Aorta (tissue), 5 donors: ENCODE data around the gene LYPLAL1. TPM values are rescaled to one million over a fixed set of nuclear protein-coding genes. Genes with fewer than 3 reads are reported as not detected.

Source experiments
- ATAC-seq: fragments of 200-7000 bp; cut with Tn5 transposase; one replicate; pipeline ENCODE4 v1.9.1; 2022; ENCODE audit warnings: moderate library complexity; ENCODE audit not compliant: low FRiP score
- DNase-seq, 2 donors: peaks; one replicate each; pipeline ENCODE4 v3.0.0-alpha.2; 2020
- H3K27ac ChIP-seq, 2 donors: one replicate each; pipeline ENCODE4 v1.5.1; 2013; ENCODE audit warnings: low read length in 2 of 2, mild to moderate bottlenecking in 2 of 2, moderate library complexity in 2 of 2, control low read depth in 1 of 2, inconsistent platforms in 1 of 2, low read depth in 1 of 2
- H3K27me3 ChIP-seq, 2 donors: one replicate each; pipeline ENCODE4 v1.6.1; 2013; ENCODE audit warnings: control low read depth in 1 of 2, low read length in 1 of 2, mild to moderate bottlenecking in 1 of 2, moderate library complexity in 1 of 2; ENCODE audit not compliant: insufficient read depth in 2 of 2, control insufficient read depth in 1 of 2
- H3K36me3 ChIP-seq, 2 donors: one replicate each; pipeline ENCODE4 v1.6.1; 2013; ENCODE audit warnings: control low read depth in 1 of 2, low read length in 1 of 2, mild to moderate bottlenecking in 1 of 2; ENCODE audit not compliant: insufficient read depth in 2 of 2, control insufficient read depth in 1 of 2
- H3K4me1 ChIP-seq, 2 donors: one replicate each; pipeline ENCODE4 v1.6.1; 2013; ENCODE audit warnings: low read length in 2 of 2, control low read depth in 1 of 2, mild to moderate bottlenecking in 1 of 2, moderate library complexity in 1 of 2; ENCODE audit not compliant: insufficient read depth in 2 of 2, control insufficient read depth in 1 of 2
- H3K4me3 ChIP-seq, 2 donors: one replicate each; pipeline ENCODE4 v1.5.1; 2013; ENCODE audit warnings: low read length in 2 of 2, control low read depth in 1 of 2, mild to moderate bottlenecking in 1 of 2
- H3K9me3 ChIP-seq: one replicate; pipeline ENCODE4 v1.6.1; 2013; ENCODE audit warnings: mild to moderate bottlenecking, low read length; ENCODE audit not compliant: control insufficient read depth
- WGBS, 2 donors: extraction: QIAGEN DNeasy Blood & Tissue Kit; methylation state at CpG; one replicate each; pipeline ENCODE4 v1.1.7; 2013; 5-methylcytosine and 5-hydroxymethylcytosine counted together
- intact Hi-C, 2 donors: fragments of 100-400 bp; cut with DNase I; formaldehyde crosslinking; loops; one replicate each; pipeline versions ENCODE4 v1.14.2 to v1.15.0; 2022
- polyA plus RNA-seq, 2 donors: library from polyadenylated mRNA; stranded (reverse); fragments of 200-250 nt; gene quantifications; one replicate each; pipeline ENCODE4 v1.2.3, GENCODE V29; 2013
- total RNA-seq, 2 donors: library from RNA; stranded (reverse); fragmentation: NEBNext Ultra II Directional; extraction: Animal tissue kit (Norgen Biotek cat#: 25700); gene quantifications; one replicate each; pipeline ENCODE4 v1.2.1, GENCODE V29; 2021
- donor health status: healthy with polysubstance abuse.
- donor health status: Bipolar disorder and iron deficiency.
- donor health status: DM: no; HTN: no; CAD: no.
- donor health status: DM: no; HTN: no; CAD: no.
- donor health status: DM: yes; HTN: yes; CAD: no.

The LYPLAL1 gene
- total and polyA plus RNA-seq, 4 donors: 14.9 to 47.0 (median 25.6) TPM

GRCh38 chr1:219140303-219140877 is 33.3 kb upstream of the LYPLAL1 start:
- H3K9me3 ChIP-seq: no peaks in the 10 kb centered on the region
- H3K27me3 ChIP-seq: no peaks in the 10 kb centered on the region
- no peaks in the 10 kb centered on the region for H3K4me1 ChIP-seq
- intact Hi-C loops: no loop called here
- no peak overlapping the region for H3K27ac ChIP-seq
- no peaks in the 10 kb centered on the region for H3K36me3 ChIP-seq
- WGBS, 2 donors: 47 to 48% methylated on average over 2 of the region's 2 CpGs
- no peak for DNase-seq
- no peak overlapping the region for H3K4me3 ChIP-seq
- no peak for ATAC-seq

GRCh38 chr1:219143735-219144134 is 29.9 kb upstream of the LYPLAL1 start:
- H3K4me3 ChIP-seq: no peak overlapping the region
- ATAC-seq (no peak), DNase-seq (no peak)
- WGBS, 2 donors: 49 to 51% methylated on average over 1 of the region's 1 CpG
- H3K36me3 ChIP-seq: no peaks in the 10 kb centered on the region
- H3K27ac ChIP-seq: no peak overlapping the region
- H3K4me1 ChIP-seq: no peaks in the 10 kb centered on the region
- H3K9me3 ChIP-seq: no peaks in the 10 kb centered on the region
- no peaks in the 10 kb centered on the region for H3K27me3 ChIP-seq
- intact Hi-C loops: no loop called here

- 75 to 92% methylated on average over 2 of the region's 2 CpGs for WGBS, 2 donors
- no peaks in the 10 kb centered on the region for H3K36me3 ChIP-seq
- no peak overlapping the region for H3K27ac ChIP-seq
- no peak overlapping the region for H3K4me3 ChIP-seq
- H3K9me3 ChIP-seq: no peaks in the 10 kb centered on the region
- intact Hi-C loops: no loop called here
- no peaks in the 10 kb centered on the region for H3K4me1 ChIP-seq
- H3K27me3 ChIP-seq: no peaks in the 10 kb centered on the region
- DNase-seq: no peak
- ATAC-seq: no peak
Measured at GRCh38 chr1:219144658-219145315, 28.9 kb upstream of the LYPLAL1 start.

GRCh38 chr1:219147571-219148019 is 26.1 kb upstream of the LYPLAL1 start:
- ATAC-seq: no peak
- H3K27ac ChIP-seq: no peak overlapping the region
- intact Hi-C loops: no loop called here

GRCh38 chr1:219149009-219149577 is 24.6 kb upstream of the LYPLAL1 start:
- Histone ChIP-seq H3K27me3 (no peaks in the 10 kb centered on the region), H3K27ac (no peak overlapping the region)
- intact Hi-C loops: no loop called here

More at GRCh38 chr1:219147571-219148019, 26.1 kb upstream of the LYPLAL1 start:
- H3K36me3 ChIP-seq: no peaks in the 10 kb centered on the region
- no peaks in the 10 kb centered on the region for H3K9me3 ChIP-seq
- no peak overlapping the region for H3K4me3 ChIP-seq
- WGBS, 2 donors: 95 to 97% methylated on average over 1 of the region's 1 CpG
- DNase-seq: no peak
- H3K27me3 ChIP-seq: no peaks in the 10 kb centered on the region
- H3K4me1 ChIP-seq: no peaks in the 10 kb centered on the region

GRCh38 chr1:219149953-219150352 is 23.7 kb upstream of the LYPLAL1 start:
- ATAC-seq (no peak), DNase-seq (no peak)
- H3K27me3 ChIP-seq: no peaks in the 10 kb centered on the region
- no peak overlapping the region for H3K27ac ChIP-seq
- intact Hi-C loops: no loop called here
- H3K36me3 ChIP-seq: no peaks in the 10 kb centered on the region
- H3K4me3 ChIP-seq: no peak overlapping the region
- H3K9me3 ChIP-seq: no peaks in the 10 kb centered on the region
- H3K4me1 ChIP-seq: no peaks in the 10 kb centered on the region
- 33 to 43% methylated on average over 3 of the region's 3 CpGs for WGBS, 2 donors

More at GRCh38 chr1:219149009-219149577, 24.6 kb upstream of the LYPLAL1 start:
- H3K36me3 ChIP-seq: no peaks in the 10 kb centered on the region
- no peak overlapping the region for H3K4me3 ChIP-seq
- DNase-seq (no peak), ATAC-seq (no peak)
- H3K4me1 ChIP-seq: no peaks in the 10 kb centered on the region
- H3K9me3 ChIP-seq: no peaks in the 10 kb centered on the region

- H3K27me3 ChIP-seq: no peaks in the 10 kb centered on the region
- H3K36me3 ChIP-seq: no peaks in the 10 kb centered on the region
- H3K27ac ChIP-seq: no peak overlapping the region
- H3K4me1 ChIP-seq: no peaks in the 10 kb centered on the region
- intact Hi-C loops: no loop called here
- H3K9me3 ChIP-seq: no peaks in the 10 kb centered on the region
- ATAC-seq (no peak), DNase-seq (no peak)
- 97 to 99% methylated on average over 3 of the region's 3 CpGs for WGBS, 2 donors
- H3K4me3 ChIP-seq: no peak overlapping the region
Measured at GRCh38 chr1:219150913-219151312, 22.8 kb upstream of the LYPLAL1 start.

GRCh38 chr1:219151467-219151866 is 22.2 kb upstream of the LYPLAL1 start:
- Histone ChIP-seq H3K27ac (no peak overlapping the region), H3K27me3 (no peaks in the 10 kb centered on the region), H3K36me3 (no peaks in the 10 kb centered on the region), H3K9me3 (no peaks in the 10 kb centered on the region), H3K4me1 (no peaks in the 10 kb centered on the region), H3K4me3 (no peak overlapping the region)
- 97 to 98% methylated on average over 3 of the region's 3 CpGs for WGBS, 2 donors
- ATAC-seq: no peak
- intact Hi-C loops: no loop called here
- DNase-seq: no peak

GRCh38 chr1:219152751-219153150 is 20.9 kb upstream of the LYPLAL1 start:
- intact Hi-C loops: no loop called here
- 91 to 92% methylated on average over 3 of the region's 3 CpGs for WGBS, 2 donors
- DNase-seq: no peak
- Histone ChIP-seq H3K36me3 (no peaks in the 10 kb centered on the region), H3K9me3 (no peaks in the 10 kb centered on the region), H3K4me1 (no peaks in the 10 kb centered on the region), H3K27me3 (no peaks in the 10 kb centered on the region), H3K4me3 (no peak overlapping the region), H3K27ac (no peak overlapping the region)
- no peak for ATAC-seq
